GM18498 (cell line): ENCODE data around the gene UGT2B28.
"Not testable (repeated sequence)": the region's sequence is repeated elsewhere in the genome, so short reads cannot be mapped to it uniquely, and the experiment has no call there.

ENCODE experiments used
- ATAC-seq: cut with Tn5 transposase; IDR thresholded peaks from one replicate; pipeline ENCODE4 v1.9.1; 2021; ENCODE audit warnings: mild to moderate bottlenecking, moderate library complexity; ENCODE audit not compliant: unreplicated experiment

The UGT2B28 gene

DNA sequence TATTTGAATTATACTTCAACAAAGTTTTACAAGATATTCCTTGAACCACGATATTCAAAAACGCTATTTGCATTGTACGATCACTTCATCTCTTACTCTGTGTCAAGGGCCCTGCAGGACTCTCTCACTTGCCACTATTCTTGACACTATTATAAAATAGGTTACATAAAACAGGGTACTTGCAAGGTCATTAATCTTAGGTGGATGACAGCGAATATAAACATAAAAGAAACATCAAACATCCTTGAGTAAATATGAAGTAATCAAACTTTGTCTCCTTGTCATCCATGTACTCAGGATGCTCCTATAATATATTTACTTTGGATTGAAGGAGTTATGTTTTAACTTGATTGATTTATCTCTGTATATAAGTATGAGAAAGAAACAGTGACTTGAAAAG is at the start of gene UGT2B28:
Gene UGT2B28 (plus strand): TSS at position 395 of the 400 bp plus-strand sequence. CDS start 26 bp downstream, outside the sequence.
- ATAC-seq = not testable (repeated sequence)

GRCh38 chr4:69239092-69239491 is 41.2 kb upstream of the UGT2B28 start:
- no peak for ATAC-seq

DNA sequence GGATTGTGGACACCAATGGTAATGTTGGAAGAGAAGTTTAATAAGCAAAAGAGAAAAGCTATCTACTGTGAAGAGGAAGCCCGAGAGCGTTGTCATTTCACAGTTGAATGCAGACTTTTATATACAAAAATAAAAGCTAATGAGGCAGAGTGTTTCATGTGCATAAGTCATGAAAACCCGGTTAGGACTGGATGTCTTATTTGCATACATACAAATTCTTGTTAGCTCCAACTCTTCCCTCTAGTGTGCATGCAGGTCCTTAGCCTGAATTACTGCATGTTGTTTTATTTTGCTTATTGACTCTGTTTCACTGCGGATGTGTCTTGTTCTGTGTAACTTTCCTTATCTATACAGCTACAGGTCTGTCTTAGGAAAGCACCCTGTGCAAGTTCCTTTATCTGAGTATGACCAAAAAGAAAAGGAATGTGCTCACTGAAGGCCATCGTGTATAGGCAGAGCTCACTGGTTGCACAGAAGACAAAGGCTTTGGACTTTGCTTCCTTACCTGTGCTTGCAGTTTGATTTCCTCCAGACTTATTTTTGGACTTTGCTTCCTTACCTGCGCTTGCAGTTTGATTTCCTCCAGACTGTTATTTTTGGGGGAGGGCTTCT is 40.6 kb upstream of the UGT2B28 start:
- ATAC-seq = no peak

GRCh38 chr4:69240787-69241186 is 39.5 kb upstream of the UGT2B28 start:
- ATAC-seq = not testable (repeated sequence)

GRCh38 chr4:69241746-69242145 is 38.5 kb upstream of the UGT2B28 start:
- ATAC-seq = not testable (repeated sequence)

DNA sequence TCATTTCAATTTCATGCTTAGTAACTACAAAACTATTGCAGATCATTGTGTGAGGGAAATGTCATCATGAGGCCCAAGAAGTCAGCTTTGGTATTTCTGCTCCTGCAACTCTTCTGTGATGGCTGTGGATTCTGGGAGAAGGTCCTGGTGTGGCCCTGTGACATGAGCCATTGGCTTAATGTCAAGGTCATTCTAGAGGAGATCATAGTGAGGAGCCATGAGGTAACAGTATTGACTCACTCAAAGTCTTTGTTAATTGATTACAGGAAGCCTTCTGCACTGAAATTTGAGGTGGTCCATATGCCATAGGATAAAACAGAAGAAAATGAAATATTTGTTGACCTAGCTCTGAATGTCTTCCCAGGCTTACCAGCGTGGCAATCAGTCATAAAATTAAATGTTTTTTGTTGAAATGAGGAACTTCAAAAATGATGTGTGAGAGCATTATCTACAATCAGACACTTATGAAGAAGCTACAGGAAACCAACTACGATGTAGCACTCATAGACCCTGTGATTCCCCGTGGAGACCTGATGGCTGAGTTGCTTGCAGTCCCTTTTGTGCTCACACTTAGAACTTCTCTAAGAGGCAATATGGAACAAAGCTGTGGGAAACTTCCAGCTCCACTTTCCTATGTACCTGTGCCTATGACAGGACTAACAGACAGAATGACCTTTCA is 37.6 kb upstream of the UGT2B28 start:
- ATAC-seq = not testable (repeated sequence)

DNA sequence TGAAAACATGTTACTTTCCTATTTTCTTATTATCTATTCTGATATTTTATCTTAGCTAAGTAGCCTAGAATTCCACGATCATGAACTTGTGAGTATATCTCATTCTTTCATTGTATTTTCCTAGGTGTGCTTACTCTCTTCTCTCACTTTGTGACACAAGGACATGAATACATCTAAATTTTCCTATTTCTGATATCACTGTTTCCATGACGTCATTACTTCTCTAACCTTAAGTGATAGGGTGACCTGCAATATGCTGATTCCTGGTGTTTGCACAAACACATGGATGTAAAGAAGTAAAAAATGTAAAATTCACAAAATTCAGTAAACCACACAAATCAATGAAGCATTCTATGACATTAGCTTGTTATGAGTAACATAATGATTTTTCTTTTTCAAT is 29.4 kb upstream of the UGT2B28 start:
- not testable (repeated sequence) for ATAC-seq

DNA sequence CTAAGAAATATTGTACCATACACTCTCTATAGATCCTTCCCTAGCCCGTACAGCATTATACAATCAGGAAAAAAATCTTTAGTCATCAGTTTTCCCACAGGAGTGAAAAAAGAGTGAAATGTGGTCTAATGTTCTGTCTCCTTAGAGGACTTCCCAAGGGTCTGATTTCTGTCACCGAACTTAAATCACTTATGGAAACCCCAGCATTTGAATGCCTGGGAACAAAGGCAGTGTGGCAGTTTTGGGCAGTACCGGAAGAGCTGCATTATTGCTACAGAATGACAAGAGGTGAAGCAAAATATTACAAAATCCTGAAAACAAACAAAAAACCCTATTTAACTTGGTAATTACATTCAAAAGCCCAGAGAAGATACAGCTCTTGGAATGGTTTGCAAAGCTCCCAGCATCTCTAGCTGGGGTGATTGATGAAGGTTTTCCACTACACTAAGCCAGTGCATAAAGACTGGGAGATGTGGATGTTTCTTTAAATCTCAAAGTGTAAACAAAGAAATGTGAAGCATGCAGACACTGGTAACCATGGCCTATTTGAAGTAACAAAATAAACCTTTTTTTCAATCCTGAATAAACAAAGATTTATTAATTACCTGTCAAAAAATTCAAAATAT is 27.0 kb upstream of the UGT2B28 start:
- not testable (repeated sequence) for ATAC-seq

- not testable (repeated sequence) for ATAC-seq
Measured at GRCh38 chr4:69268612-69269011, 11.7 kb upstream of the UGT2B28 start.

DNA sequence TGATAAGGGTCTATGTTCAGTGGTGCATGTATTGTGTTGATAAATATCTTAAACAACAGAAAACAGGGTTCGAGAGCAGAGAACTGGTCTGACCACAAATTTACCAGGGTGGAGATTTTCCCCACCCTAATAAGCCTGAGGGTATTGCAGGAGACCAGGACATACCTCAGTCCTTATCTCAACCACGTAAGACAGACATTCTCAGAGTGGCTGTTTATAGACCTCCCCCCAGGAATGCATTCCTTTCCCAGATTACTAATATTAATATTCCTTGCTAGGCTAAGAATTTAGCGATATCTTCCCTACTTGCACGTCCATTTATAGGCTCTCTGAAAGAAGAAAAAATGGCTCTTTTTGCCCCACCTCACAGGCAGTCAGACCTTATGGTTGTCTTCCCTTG is 16.1 kb downstream of the UGT2B28 start:
- not testable (repeated sequence) for ATAC-seq

DNA sequence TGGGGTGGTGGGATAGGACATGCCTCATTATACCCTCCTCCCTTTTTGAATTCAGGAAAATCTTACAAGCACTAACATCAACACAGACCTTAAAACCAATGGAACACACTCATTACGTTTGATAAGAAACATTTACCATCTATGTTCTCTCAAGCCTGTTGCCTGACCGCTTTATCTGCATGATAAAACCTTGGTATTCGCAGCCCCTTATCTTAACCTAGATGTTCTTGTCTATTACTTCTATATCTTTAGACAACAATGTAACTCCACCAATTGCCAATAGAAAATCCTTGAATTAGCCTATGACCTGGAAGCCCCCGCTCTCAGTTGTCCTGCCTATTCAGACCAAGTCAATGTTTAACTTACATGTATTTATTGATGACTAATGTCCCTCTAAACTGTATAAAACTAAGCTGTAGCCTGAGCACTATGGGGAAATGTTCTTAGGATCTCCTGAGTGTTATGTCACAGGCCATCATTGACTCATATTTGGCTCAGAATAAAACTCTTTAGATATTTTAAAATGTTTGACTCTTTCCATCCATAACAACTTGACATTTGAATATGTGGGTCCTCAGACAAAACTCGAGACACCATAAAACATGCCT is 28.3 kb downstream of the UGT2B28 start:
- not testable (repeated sequence) for ATAC-seq

GRCh38 chr4:69309549-69310076 is 29.3 kb downstream of the UGT2B28 start:
- not testable (repeated sequence) for ATAC-seq

- ATAC-seq = not testable (repeated sequence)
Measured at GRCh38 chr4:69310262-69310661, 30.0 kb downstream of the UGT2B28 start.

DNA sequence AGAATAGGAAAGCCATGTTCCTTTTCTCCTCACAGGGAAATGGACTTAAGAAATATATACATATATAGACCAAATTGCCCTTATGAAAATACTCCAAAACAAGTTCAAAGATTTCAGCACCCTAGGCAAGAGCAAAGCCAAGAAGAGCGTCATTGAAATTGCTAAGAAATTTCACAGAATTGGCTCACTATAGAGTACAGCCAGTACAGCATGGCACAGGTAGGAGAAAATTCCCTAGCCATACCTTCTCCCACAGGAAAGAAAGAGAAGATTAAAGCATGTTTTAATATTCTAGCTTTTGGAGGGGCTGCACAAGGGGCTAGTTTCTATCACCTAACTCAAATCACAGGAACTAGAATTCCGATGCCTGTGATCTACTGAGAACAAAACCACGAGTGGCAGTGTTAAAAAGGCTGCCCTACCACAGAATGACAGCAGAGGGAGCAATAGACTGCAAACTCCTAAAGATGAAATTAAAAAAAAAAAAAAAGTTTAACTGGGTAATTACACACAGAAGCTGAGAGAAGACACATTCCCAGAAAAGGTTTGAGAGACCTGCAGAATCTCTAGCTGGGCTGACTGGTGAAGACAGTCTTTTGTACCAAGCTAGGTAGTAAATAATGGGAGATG is 37.5 kb downstream of the UGT2B28 start:
- peak; percentile 73 for ATAC-seq

DNA sequence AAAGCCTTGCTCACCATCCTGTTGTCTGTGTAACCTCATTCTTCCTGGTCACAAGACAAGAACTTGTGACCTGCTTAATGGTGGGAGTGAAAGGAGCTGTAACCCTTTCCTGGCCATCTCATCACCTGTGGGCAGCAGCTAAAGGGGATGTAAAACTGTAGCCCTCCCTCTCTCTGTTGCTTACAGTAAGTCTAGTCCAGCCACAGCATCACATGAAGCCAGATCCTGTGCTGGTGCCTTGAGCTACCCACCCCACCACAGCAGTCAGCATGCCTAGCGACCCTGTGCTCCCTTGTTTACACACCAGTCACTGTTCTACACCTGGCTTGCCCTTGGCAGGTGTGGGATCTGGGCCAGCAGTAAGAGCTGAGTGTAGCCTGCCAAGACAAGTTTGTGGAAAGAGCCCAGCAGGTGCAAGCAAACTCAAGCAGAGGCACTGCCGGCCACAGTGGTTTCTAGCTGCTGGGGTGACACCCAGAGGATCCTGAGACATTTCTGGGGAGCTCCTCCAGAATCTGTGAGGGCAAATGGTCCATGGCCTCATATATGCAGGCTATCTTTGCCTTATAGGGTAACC is 41.0 kb downstream of the UGT2B28 start:
- ATAC-seq = no peak

DNA sequence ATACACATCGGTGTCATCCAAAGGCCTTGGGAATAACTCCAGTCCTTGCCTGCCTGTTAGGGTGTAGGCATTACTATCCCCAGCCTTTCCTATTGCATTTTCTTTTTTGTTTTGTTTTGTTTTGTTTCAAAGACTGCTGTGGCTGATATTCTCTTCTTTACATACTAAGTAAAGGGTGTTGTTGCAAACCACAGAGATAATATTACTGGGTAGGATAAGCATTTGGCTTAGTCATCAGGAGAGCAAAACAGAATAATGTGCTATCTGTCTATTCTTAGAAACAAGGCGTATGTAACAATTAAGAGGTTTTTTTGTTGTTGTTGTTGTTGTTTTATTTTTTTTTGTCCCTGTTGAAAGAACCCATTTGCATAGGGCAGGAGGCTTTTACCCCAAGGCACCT is 41.8 kb downstream of the UGT2B28 start:
- no peak for ATAC-seq

DNA sequence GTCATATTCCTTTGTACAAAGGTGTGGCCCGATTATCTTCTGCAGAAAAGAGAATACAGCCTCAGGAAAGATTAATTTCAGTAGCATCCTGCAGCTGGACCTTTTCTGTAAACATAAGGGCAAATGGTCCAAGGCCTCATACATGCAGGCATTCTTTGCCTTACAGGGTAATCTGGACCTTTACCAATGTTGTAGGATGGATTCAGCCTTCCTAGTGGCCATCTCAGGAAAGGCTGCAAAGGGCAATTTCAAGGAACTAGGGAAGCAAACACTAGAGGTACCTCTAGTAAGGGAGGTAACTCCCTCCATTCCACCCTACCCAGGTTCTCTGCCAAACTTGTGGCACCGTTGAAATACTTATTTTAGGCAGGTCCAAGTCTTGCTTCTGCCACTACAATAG is 43.0 kb downstream of the UGT2B28 start:
- no peak for ATAC-seq

DNA sequence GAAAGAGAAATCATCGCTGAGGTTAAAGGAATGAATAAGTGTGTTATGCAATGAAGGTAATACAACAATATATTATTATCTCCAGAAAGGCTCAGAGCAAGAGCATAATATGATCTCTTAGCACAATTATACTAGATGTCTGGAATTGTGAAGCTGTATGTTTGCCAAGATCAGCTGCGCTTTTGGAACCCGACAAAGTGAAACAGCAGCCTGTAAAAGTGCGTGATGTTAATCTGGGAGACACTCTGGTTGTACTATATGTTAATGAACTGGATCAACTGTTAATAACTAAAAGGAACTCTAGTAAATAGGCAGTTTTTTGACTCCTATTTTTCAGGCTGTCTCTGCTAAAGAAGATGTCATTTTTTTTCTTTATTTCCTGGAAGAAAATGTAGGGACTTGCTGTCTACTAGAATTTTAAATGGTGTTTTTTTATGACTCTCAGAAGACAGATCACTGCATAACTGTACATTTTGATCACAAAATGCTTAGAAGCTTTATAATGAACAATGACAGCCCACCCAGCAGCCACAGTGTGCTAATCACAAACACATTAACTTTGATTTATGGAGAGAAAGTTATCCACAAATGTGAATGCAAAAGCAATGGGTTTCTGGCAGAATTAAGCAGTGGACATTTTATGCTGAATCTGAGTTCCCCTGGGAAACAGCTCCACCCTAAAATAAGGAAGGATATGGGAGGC is 50.2 kb downstream of the UGT2B28 start:
- no peak for ATAC-seq

- not testable (repeated sequence) for ATAC-seq
Measured at GRCh38 chr4:69331304-69331703, 51.0 kb downstream of the UGT2B28 start.

DNA sequence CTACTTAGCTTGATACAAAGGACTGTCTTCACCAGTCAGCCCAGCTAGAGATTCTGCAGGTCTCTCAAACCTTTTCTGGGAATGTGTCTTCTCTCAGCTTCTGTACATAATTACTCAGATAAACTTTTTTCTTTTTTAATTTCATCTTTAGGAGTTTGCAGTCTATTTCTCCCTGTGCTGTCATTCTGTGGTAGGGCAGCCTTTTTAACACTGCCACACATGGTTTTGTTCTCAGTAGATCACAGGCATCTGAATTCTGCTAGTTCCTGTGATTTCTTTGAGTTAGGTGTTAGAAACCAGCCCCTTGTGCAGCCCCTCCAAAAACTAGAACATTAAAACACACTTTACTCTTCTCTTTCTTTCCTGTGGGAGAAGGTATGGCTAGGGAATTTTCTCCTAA is 55.2 kb downstream of the UGT2B28 start:
- not testable (repeated sequence) for ATAC-seq
